Measurements from ENCODE around the gene PPP1R15A. TPM values are rescaled to one million over a fixed set of nuclear protein-coding genes. Genes with fewer than 3 reads are reported as not detected.

Gene PPP1R15A
- 77.9 and 85.9 TPM in 2 replicates for total RNA-seq

GRCh38 chr19:48872182-48872883, at the start of gene PPP1R15A:
TSS of gene PPP1R15A (plus strand) at chr19:48872421. CDS start at chr19:48873234, 813 bp downstream.

GRCh38 chr19:48836089-48837017, 35.9 kb upstream of the PPP1R15A start, which contains the start of gene HSD17B14:
TSS of gene HSD17B14 (minus strand) at chr19:48836491. CDS start at chr19:48836411, 80 bp downstream.

GRCh38 chr19:48868114-48868886, 3.9 kb upstream of the PPP1R15A start, which contains the start of gene PLEKHA4:
TSS of gene PLEKHA4 (minus strand) at chr19:48868617. CDS start at chr19:48867620, 997 bp downstream.

GRCh38 chr19:48899781-48900476, 27.7 kb downstream of the PPP1R15A start, which contains the start of gene NUCB1:
TSS of gene NUCB1 (plus strand) at chr19:48900312. CDS start at chr19:48900797, 485 bp downstream.

Other genes with a start within 250 kb of the PPP1R15A start
- 0.13 and 1.8 TPM in 2 replicates for gene DBP, start 235.0 kb upstream of the PPP1R15A start, total RNA-seq
- 0.07 and 0.54 TPM in 2 replicates for gene CA11, start 226.2 kb upstream of the PPP1R15A start, total RNA-seq
- gene NTN5, start 199.4 kb upstream of the PPP1R15A start, total RNA-seq: 0.07 TPM in 1 of 2 replicates, not detected in the other
- gene FUT2, start 176.4 kb upstream of the PPP1R15A start, total RNA-seq: not detected in 2 replicates
- gene MAMSTR, start 152.7 kb upstream of the PPP1R15A start, total RNA-seq: 0.67 and 1.6 TPM in 2 replicates
- 196 and 205 TPM in 2 replicates for gene RASIP1, start 131.8 kb upstream of the PPP1R15A start, total RNA-seq
- gene IZUMO1, start 125.5 kb upstream of the PPP1R15A start, total RNA-seq: 0.47 TPM in 1 of 2 replicates, not detected in the other
- gene FUT1, start 119.8 kb upstream of the PPP1R15A start, total RNA-seq: 5.3 and 6.6 TPM in 2 replicates
- not detected in 2 replicates for gene FGF21, start 116.9 kb upstream of the PPP1R15A start, total RNA-seq
- gene BCAT2, start 61.4 kb upstream of the PPP1R15A start, total RNA-seq: 69.9 and 77.6 TPM in 2 replicates
- 12.5 and 13.3 TPM in 2 replicates for gene HSD17B14, start 35.9 kb upstream of the PPP1R15A start, total RNA-seq
- gene PLEKHA4, start 3.8 kb upstream of the PPP1R15A start, total RNA-seq: 0.93 and 0.98 TPM in 2 replicates
- gene TULP2, start 26.3 kb downstream of the PPP1R15A start, total RNA-seq: not detected in 2 replicates
- 222 and 225 TPM in 2 replicates for gene NUCB1, start 27.9 kb downstream of the PPP1R15A start, total RNA-seq
- gene DHDH, start 61.3 kb downstream of the PPP1R15A start, total RNA-seq: not detected in 2 replicates
- 183 and 190 TPM in 2 replicates for gene BAX, start 82.5 kb downstream of the PPP1R15A start, total RNA-seq
- 3,431 and 3,702 TPM in 2 replicates for gene FTL, start 92.9 kb downstream of the PPP1R15A start, total RNA-seq
- 34.5 and 35.0 TPM in 2 replicates for gene GYS1, start 120.9 kb downstream of the PPP1R15A start, total RNA-seq
- 231 and 259 TPM in 2 replicates for gene RUVBL2, start 121.5 kb downstream of the PPP1R15A start, total RNA-seq
- not detected in 2 replicates for gene LHB, start 144.7 kb downstream of the PPP1R15A start, total RNA-seq
- gene CGB3, start 151.9 kb downstream of the PPP1R15A start, total RNA-seq: not detected in 2 replicates
- not detected in 2 replicates for gene CGB2, start 159.5 kb downstream of the PPP1R15A start, total RNA-seq
- not detected in 2 replicates for gene CGB1, start 164.5 kb downstream of the PPP1R15A start, total RNA-seq
- gene CGB5, start 171.4 kb downstream of the PPP1R15A start, total RNA-seq: not detected in 2 replicates
- not detected in 2 replicates for gene CGB8, start 176.7 kb downstream of the PPP1R15A start, total RNA-seq
- 0.53 TPM in 1 of 2 replicates, not detected in the other for gene CGB7, start 185.3 kb downstream of the PPP1R15A start, total RNA-seq
- gene NTF4, start 192.4 kb downstream of the PPP1R15A start, total RNA-seq: not detected in 2 replicates
- gene KCNA7, start 200.3 kb downstream of the PPP1R15A start, total RNA-seq: not detected in 2 replicates
- gene SNRNP70, start 213.0 kb downstream of the PPP1R15A start, total RNA-seq: 173 and 204 TPM in 2 replicates
- 4.9 and 5.3 TPM in 2 replicates for gene LIN7B, start 241.9 kb downstream of the PPP1R15A start, total RNA-seq
- gene C19orf73, start 246.7 kb downstream of the PPP1R15A start, total RNA-seq: 2.1 and 3.3 TPM in 2 replicates
- 3.4 and 3.9 TPM in 2 replicates for gene PPFIA3, start 247.1 kb downstream of the PPP1R15A start, total RNA-seq